Tracheal epithelial cell (primary cell): ENCODE data around the gene KCTD21. TPM values are rescaled to one million over a fixed set of nuclear protein-coding genes. Genes with fewer than 3 reads are reported as not detected.

ENCODE experiments used
- total RNA-seq: library from RNA; depleted of rRNA; stranded (reverse); fragments of >200 nt; gene quantifications from 2 replicates; pipeline ENCODE4 v1.2.1, GENCODE V29; 2014

Gene KCTD21
- total RNA-seq, result 7.5 and 11.1 TPM in 2 replicates

DNA sequence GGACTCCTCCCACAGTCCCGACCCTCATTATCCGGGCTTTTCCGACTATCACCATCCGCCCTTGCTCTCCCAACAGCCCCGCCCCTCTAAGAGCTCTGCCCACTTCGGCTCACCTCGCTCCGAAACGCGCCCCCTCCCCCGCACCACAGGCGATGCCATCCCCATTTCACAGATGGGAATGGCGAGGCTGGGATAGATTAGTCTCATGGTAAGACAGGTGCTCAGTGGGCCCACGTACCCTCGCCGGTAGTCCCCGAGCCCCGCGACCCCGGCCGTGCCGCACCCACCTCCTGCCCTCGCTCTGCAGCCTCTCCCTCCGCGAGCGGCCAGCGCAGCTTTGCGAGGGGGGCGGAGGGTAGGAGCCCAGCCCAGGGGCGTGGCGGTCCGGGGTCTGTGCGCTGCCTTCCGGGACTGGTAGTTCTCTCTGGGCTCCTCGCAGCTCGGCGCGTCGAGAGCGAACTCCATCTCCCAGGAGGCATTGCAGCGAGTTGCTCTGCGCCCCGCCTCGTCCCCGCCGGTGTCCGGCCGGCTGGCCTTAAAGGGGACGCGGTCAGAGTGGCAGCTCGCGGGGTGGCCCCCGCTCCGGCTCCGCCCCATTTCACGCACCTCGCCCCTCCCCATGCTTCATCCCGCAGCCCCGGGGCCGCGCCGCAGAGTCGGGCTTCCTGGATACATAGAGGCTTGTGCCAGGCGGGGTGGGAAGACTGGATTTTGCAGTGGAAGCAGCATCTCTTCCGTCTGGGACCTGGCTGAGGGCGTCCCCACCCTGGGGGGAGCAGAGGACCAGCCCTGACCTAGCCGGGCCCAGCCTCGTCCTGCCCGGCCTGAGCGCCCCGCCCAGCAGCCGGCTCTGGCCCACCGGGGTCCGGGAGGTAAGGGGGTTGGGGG lies at the start of gene KCTD21, which contains the start of gene USP35:
Gene KCTD21 (minus strand): TSS at position 341 of the 888 bp plus-strand sequence. CDS start 14,072 bp downstream, outside the sequence.
Gene USP35 (plus strand): TSS at position 634 of the 888 bp plus-strand sequence. CDS start 7,327 bp downstream, outside the sequence.

DNA sequence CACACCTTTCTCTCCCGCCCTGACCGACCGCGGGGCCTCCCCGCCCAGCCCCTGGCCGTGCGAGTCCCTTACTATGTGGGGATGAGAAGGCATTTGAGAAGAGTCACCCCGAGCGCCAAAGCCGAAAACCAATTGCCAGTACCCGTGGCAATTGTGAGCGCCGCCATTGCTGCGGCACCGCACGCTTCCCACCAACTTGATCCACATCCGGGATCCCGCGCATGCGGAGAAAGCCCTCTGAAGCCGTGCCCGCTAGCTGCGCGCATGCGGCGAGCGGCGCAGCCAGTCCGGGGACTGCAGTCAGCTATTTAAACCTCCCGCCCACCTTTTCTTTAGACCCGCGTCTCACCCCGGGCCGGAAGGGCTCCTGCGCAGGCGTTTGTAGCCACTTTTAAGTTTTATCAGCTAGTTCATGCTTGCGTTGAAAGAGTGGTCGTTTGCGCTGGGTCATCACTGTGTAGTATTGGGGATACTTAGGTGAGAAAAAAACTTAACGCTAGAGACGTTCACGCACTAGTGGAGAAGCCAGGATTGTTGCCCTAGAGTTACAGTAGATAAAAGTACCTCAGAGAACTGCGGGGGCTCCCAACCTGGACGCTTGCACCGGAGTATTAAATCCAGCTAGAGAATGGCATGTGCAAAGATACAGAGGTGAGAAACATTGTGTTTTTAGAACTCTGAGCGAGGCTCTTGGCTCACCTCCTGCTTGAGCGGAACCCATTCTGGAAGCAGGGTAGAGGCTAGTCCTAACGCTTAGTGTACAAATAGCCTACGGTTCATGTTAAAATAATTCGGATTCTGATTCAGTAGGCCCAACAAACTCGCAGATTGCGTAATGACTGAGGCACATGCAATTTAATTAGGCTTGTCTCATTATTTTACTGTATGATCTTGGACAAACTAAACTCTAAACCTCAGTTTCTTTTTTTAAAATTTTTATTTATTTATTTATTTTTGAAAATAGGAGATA lies 48.7 kb downstream of the KCTD21 start, which contains the start of gene ALG8:
Gene ALG8 (minus strand): TSS at position 205 of the 970 bp plus-strand sequence. CDS start 38 bp downstream, at position 167.

Other genes with a start within 250 kb of the KCTD21 start
- gene INTS4, start 194.0 kb downstream of the KCTD21 start, total RNA-seq, result 22.2 and 28.6 TPM in 2 replicates
- 1.9 and 6.0 TPM in 2 replicates for gene KCTD14, start 165.3 kb downstream of the KCTD21 start, total RNA-seq
- gene THRSP, start 124.8 kb downstream of the KCTD21 start, total RNA-seq, result not detected in 2 replicates
- gene NDUFC2, start 108.8 kb downstream of the KCTD21 start, total RNA-seq, result 63.9 and 85.1 TPM in 2 replicates
- 15.2 and 18.5 TPM in 2 replicates for gene ALG8, start 49.0 kb downstream of the KCTD21 start, total RNA-seq
- gene USP35, start 293 bp upstream of the KCTD21 start, total RNA-seq, result 3.4 and 7.5 TPM in 2 replicates
- 2.8 and 4.3 TPM in 2 replicates for gene GAB2, start 229.2 kb upstream of the KCTD21 start, total RNA-seq